Loucy (cell line): ENCODE data around the gene ZNHIT1.

ENCODE experiments used
- EZH2phosphoT487 ChIP-seq: fragments of 200-600 bp; IDR thresholded peaks from 2 replicates; pipeline ENCODE4 v1.6.1; 2018; ENCODE audit warnings: antibody characterized with exemption, mild to moderate bottlenecking, moderate library complexity, borderline replicate concordance
- TF ChIP-seq, protein P1 (sequence below): fragments of 200-600 bp; sonication (generic); conservative IDR thresholded peaks from 2 replicates; pipeline ENCODE4 v1.5.1; 2014; ENCODE audit warnings: mild to moderate bottlenecking, antibody characterized with exemption, low read length

DNA sequence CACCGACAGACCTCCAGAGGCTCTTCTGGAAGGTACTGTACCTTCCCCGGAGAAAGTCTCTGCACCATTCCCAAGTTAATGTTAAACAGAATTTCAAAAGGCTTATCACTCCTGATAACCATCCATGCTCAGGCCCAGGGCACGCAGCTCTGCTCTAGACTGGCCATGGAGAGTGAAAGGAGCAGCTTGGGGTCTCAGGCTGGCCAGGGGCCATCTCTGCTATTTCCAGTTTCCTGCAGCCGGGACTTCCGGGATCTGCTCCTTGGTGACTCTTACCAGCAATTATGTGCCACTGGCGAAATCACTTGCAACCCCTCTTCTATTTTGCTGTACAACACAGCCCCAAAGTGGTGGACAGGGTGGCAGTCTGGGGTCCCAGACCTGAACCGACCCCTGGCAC, 13.7 kb downstream of the ZNHIT1 start:
- TF ChIP-seq, protein P1, sequence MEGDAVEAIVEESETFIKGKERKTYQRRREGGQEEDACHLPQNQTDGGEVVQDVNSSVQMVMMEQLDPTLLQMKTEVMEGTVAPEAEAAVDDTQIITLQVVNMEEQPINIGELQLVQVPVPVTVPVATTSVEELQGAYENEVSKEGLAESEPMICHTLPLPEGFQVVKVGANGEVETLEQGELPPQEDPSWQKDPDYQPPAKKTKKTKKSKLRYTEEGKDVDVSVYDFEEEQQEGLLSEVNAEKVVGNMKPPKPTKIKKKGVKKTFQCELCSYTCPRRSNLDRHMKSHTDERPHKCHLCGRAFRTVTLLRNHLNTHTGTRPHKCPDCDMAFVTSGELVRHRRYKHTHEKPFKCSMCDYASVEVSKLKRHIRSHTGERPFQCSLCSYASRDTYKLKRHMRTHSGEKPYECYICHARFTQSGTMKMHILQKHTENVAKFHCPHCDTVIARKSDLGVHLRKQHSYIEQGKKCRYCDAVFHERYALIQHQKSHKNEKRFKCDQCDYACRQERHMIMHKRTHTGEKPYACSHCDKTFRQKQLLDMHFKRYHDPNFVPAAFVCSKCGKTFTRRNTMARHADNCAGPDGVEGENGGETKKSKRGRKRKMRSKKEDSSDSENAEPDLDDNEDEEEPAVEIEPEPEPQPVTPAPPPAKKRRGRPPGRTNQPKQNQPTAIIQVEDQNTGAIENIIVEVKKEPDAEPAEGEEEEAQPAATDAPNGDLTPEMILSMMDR, result no peak
- no peak for TF ChIP-seq EZH2phosphoT487
